GM13976 (cell line): ENCODE results near the gene HLA-DMA.
"Not testable (repeated sequence)": the region's sequence is repeated elsewhere in the genome, so short reads cannot be mapped to it uniquely, and the experiment has no call there.

ENCODE experiments used
- DNase-seq: peaks from one replicate; pipeline ENCODE4 v3.0.0; 2012; ENCODE audit warnings: low spot score
- CTCF ChIP-seq: IDR thresholded peaks from 2 replicates; pipeline ENCODE4 v1.5.1; 2012; ENCODE audit warnings: borderline replicate concordance, mild to moderate bottlenecking; ENCODE audit not compliant: insufficient read depth; ENCODE audit errors: extremely low read depth, missing control alignments, control extremely low read depth
- in situ Hi-C: fragments of 300-500 bp; cut with MboI; formaldehyde crosslinking; loops from one replicate; pipeline ENCODE4 v1.12.0; 2022; ENCODE audit warnings: low sequenced_read_pairs, mixed read lengths, inconsistent platforms; ENCODE audit not compliant: unreplicated experiment

The HLA-DMA gene

GRCh38 chr6:32947552-32948465 is 5.1 kb downstream of the HLA-DMA start:
- no peak for DNase-seq
- in situ Hi-C loops, result no loop called here
- peak; percentile 62 for TF ChIP-seq CTCF

- in situ Hi-C loops, result no loop called here
- TF ChIP-seq CTCF, result no peak
- no peak for DNase-seq
Measured at GRCh38 chr6:32946893-32947292, 6.0 kb downstream of the HLA-DMA start.

GRCh38 chr6:32945953-32946352 is 6.9 kb downstream of the HLA-DMA start:
- in situ Hi-C loops, result no loop called here
- DNase-seq, result no peak
- no peak for TF ChIP-seq CTCF

- no peak for DNase-seq
- no peak for TF ChIP-seq CTCF
- in situ Hi-C loops, result no loop called here
Measured at GRCh38 chr6:32945108-32945760, 7.7 kb downstream of the HLA-DMA start.

GRCh38 chr6:32943864-32944649 is 8.8 kb downstream of the HLA-DMA start:
- no peak for TF ChIP-seq CTCF
- in situ Hi-C loops, result no loop called here
- DNase-seq, result peak; percentile 53

- DNase-seq, in situ Hi-C loops: not testable (repeated sequence)
Measured at GRCh38 chr6:32942555-32943123, 10.3 kb downstream of the HLA-DMA start.
